NCI-H526 treated with DMSO at 0.1 percent for 48 hours (cell line): ENCODE results near the gene PTAR1.
"Not testable (repeated sequence)": the region's sequence is repeated elsewhere in the genome, so short reads cannot be mapped to it uniquely, and the experiment has no call there.

Experiments used
- DNase-seq: peaks from one replicate; lab custom pipeline; 2025; lab: John Stamatoyannopoulos, UW

Gene PTAR1

DNA sequence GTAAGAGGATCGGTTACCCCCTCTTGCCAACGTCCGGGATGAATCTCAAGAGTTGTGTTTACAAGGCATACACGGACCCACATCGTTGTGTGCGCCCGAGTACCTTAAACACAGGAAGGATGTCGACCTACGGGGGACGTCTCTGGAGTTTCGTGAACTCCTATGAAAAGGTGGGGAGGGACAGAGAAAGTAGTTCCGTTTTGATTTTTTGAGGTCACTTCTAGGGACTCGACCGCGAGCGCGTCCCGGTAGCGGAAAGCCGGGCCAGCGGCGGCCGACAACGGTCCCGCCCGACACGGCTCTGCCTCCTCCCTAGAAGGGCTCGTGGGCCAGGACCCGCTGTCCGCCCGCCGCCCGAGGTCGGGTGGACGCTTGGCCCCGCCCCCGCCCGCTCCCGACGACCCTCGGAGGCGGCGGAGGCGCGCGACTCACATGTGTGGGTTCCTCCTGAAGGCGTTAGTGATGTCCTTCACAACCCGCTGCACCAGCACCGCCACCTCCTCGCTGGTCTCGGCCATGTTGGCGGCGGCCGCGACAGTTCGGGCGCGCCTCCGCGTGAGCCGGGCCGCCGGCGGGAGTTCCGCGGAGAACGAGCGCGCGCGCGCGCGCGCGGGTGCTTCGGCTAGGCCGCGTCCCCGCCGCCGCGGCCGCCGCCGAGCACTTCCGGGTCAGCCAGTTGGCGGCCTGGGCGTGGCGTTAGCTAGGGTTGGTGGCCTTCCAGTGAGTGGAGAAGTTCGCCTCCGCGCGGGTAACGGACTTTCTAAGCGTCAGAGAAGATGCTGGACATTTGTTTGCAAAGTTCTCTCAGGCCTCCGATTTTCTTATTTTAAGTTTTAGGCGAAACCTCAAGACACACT lies at the start of gene PTAR1:
Gene PTAR1 (minus strand): TSS at position 591 of the 857 bp plus-strand sequence. CDS start 73 bp downstream, at position 518.
- DNase-seq: peak; percentile 57

GRCh38 chr9:69809304-69809863 lies 49.6 kb upstream of the PTAR1 start:
- no peak for DNase-seq

- no peak for DNase-seq
Measured at GRCh38 chr9:69806627-69807026, 46.8 kb upstream of the PTAR1 start.

- DNase-seq: no peak
Measured at GRCh38 chr9:69805962-69806515, 46.2 kb upstream of the PTAR1 start.

DNA sequence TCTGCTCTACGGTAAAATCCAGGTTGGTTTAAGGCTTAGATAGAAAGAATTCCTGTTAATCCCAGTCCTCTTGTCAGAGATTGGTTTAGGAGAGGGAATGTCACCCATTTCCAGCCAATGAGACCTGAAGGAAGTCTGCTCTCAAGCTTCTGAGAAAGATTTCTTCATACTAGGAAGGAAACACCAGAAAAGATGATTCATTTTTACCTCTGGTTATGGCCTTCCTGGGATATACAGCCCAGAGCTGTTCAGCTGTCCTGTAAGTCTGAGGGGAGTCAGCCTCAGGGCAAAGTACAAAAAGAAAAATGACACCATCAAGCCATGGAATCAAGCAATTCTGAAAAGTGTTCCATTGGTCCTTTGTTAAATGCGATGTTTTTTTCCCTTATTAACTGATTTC lies 42.2 kb upstream of the PTAR1 start:
- no peak for DNase-seq

DNA sequence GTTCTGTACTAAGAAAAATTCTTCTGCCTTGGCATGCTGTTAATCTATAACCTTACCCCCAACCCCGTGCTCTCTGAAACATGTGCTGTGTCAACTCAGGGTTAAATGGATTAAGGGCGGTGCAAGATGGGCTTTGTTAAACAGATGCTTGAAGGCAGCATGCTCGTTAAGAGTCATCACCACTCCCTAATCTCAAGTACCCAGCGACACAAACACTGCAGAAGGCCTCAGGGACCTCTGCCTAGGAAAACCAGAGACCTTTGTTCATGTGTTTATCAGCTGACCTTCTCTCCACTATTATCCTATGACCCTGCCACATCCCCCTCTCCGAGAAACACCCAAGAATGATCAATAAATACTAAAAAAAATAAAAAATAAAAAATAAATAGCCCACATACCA lies 40.2 kb upstream of the PTAR1 start:
- not testable (repeated sequence) for DNase-seq

- DNase-seq: not testable (repeated sequence)
Measured at GRCh38 chr9:69799521-69799920, 39.7 kb upstream of the PTAR1 start.

GRCh38 chr9:69798744-69799143 lies 38.9 kb upstream of the PTAR1 start:
- no peak for DNase-seq

DNA sequence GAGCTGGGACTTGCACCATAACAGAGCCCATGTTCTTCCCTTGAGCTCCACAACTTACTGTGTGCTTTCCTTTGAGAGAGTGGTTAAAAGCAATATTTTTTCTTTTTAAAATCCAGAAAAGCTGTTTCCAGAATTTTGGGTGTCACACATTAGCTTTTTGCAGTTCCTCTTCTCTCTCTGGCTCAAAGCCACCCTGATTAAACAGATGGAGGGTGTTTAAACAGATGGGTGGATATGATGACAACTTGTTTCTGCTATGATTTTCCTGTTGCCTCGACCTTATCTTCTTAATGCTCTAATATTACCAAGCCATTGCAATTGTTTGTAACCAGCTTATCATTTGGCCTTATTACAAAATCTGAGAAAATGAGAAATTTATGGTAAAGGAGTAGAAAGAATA lies 37.9 kb upstream of the PTAR1 start:
- no peak for DNase-seq

- no peak for DNase-seq
Measured at GRCh38 chr9:69794356-69794755, 34.5 kb upstream of the PTAR1 start.

DNA sequence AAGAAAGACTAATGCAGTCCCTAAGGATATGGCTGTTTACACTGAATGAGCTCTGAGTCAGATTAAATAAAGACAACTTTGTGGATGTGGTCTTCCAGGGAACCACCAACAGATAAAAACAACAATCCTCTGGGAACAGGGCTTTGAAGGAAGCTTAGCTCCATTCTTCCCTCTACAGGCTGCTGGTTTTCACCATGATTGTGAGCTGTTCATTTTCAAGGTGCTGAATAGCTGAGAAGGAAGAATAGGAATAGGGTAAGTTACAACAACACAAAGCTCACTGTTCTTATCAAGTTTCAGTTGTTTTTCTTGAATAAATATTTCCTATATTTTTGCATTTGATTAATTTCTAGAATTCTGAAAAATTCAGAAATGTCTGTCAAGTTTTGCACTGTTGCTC lies 25.9 kb upstream of the PTAR1 start:
- no peak for DNase-seq

- DNase-seq: no peak
Measured at GRCh38 chr9:69773258-69773657, 13.4 kb upstream of the PTAR1 start.

DNA sequence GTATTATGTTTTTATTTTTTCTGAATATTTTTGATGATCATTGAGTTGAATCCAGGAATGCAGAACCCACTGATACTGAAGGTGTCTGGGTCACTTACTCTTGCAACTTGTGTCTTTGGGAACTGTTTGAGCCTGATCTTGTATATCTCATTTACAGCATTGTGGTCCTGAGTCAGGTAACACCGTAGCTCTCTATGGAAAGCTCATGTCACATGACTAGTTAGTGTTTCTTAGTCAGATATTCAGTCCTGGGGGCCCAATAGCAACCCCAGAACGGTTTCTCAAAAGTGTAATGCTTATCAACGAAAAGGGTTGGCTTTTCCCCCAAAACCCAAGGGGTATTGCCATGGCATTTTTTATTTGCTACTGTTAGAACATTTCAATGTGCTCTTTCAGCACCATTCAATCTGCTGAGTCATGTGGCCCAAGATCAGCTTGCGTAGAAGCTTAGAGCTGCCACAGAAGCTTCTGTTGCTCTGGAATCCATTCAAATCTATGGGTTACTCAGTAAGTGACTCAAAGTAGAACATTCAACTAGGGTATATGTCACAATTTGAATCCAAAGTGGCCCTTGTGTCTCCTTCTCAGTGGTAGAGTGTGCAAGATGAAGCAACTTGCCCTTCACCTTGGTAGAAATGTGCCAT lies 12.1 kb upstream of the PTAR1 start:
- DNase-seq: no peak

- no peak for DNase-seq
Measured at GRCh38 chr9:69768716-69769115, 8.9 kb upstream of the PTAR1 start.

- no peak for DNase-seq
Measured at GRCh38 chr9:69768101-69768500, 8.3 kb upstream of the PTAR1 start.

DNA sequence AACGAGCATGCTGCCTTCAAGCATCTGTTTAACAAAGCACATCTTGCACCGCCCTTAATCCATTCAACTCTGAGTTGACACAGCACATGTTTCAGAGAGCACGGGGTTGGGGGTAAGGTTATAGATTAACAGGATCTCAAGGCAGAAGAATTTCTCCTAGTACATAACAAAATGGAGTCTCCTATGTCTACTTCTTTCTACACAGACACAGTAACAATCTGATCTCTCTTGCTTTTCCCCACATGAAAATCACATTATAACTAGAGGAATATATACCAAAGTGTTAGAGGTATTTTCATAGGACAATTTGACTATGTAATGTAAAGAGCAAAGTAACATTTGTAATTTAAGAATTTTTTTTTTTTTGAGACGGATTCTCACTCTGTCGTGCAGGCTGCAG lies 4.1 kb upstream of the PTAR1 start:
- DNase-seq: not testable (repeated sequence)

DNA sequence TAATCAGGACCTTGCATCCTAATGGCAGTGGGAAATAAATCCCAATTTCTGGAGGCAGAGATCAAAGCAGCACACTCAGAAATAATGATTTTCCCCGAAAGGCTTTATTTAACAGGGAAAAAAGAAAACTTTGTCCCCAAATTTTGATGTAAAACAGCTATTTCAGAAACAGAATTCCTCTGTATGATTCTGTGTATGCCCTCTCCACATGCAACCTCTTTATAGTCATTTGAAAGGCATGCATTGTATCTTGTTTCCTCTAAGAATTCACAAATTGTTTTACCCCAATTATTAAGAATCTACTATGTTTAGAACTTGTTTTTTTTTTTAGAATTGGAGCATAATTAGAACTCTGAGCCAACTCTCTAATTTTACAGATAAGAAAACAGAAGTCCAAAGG lies 2.7 kb upstream of the PTAR1 start:
- DNase-seq: no peak

DNA sequence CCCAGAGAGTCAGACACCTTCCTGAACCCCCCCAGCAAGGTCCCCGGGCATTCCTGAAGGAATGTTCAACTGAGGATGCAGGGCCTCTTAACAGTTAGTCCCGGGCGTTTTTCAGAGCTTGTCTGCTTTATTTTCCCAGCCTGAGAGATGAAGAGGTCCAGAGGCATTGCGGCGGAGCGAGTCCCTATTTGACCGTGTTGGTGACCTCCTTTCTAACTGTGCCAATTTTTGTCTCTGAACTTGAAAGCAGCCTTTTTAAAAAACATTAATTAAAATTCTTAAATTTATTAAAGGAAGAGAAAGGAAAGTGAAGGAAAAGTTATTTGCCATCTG lies 433 bp upstream of the PTAR1 start:
- DNase-seq: no peak

- DNase-seq: no peak
Measured at GRCh38 chr9:69759021-69759420, 790 bp downstream of the PTAR1 start.

DNA sequence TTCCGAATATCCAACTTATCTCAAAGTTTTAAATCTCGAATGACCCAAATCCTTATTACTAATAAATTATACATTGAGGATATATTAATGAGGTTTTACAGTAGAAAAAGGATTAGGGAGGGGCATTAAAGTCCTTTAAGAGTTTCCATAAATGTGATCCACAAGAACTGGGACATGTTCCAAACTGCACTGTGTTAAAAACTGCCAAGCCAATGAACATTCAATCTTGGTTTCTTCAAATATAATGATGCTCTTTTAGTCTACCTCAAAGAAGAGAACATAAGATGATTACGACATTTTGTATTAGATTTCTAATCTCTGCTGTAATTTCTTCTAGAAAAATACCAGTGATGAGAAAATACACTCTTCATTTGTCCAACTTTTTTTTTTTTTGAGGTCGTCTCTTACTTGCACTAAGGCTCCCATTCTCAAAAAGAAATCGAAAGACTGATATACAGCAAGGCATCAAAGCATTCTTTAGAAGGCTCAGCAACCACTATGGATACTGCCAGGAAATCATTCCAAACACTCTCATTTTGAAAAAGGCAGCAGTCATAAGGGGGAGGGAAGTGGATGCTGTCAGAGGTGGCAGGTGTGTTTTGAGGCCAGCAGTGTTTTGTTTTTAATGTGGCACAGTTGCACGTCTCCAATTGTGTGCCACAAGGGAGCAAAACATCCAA lies 1.7 kb downstream of the PTAR1 start:
- DNase-seq: no peak

GRCh38 chr9:69755205-69755604 lies 4.6 kb downstream of the PTAR1 start:
- no peak for DNase-seq

DNA sequence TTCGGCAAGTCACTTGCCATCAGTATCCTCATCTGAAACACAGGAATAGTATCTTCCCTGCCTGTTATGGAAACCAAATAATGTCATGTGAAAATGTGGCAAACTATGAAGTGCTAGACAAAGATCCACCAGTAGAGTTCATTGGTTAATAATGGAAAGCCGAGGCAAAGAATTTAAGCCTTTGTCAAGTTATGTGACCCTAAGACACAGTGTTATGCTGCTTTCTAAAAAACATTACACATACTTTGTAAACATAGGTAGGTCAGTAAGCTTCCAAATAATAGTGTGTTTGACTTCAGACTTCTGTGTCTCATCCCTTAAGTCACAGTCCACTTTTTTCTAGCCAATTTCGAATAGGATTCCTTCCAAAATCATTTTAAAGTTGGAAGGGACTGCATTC lies 6.0 kb downstream of the PTAR1 start:
- DNase-seq: no peak
